ENCODE data around the gene POLR3F.

GRCh38 chr20:18497603-18498002 is 30.4 kb downstream of the POLR3F start:
- TF ChIP-seq POLR2AphosphoS5 (IDR thresholded peaks at IDR 0.05) (no peak), CTCF (IDR thresholded peaks at IDR 0.05) (no peak)
